ENCODE measurements around the gene PACRG.

DNA sequence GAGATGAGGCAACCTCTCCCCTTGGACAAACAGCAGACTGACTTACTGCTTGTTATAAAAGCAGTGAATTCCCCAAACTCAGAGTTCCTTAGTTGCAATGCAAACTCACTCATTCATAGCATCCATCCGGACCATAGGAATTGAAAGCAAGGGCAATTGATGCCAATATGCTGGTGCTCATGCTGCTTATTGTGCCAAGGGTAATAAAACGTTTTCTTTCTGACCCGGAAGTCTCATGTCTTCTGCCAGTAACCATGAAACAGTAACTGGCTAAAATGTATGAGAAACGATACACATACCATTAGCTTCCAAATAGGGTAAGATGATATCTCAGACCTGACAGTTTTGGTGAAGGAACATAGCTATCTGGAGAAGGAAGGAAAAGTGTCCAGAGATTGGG is 18.3 kb upstream of the PACRG start:
- TF ChIP-seq BRCA1 (IDR thresholded peaks at IDR 0.05; ENCODE audit: low read depth, low read length): no peak
- no peak for TF ChIP-seq TAF1 (IDR thresholded peaks at IDR 0.05; ENCODE audit: low read depth, low read length)
- TF ChIP-seq POLR2AphosphoS5 (IDR thresholded peaks at IDR 0.05; ENCODE audit: low read depth, low read length): no peak
- TF ChIP-seq CEBPB (IDR thresholded peaks at IDR 0.05; ENCODE audit: low read depth, low read length): no peak
- TF ChIP-seq TCF12 (IDR thresholded peaks at IDR 0.05; ENCODE audit: low read depth, low read length): no peak
- TF ChIP-seq BACH1 (IDR thresholded peaks at IDR 0.05; ENCODE audit: low read length): no peak
- TF ChIP-seq, protein P1, sequence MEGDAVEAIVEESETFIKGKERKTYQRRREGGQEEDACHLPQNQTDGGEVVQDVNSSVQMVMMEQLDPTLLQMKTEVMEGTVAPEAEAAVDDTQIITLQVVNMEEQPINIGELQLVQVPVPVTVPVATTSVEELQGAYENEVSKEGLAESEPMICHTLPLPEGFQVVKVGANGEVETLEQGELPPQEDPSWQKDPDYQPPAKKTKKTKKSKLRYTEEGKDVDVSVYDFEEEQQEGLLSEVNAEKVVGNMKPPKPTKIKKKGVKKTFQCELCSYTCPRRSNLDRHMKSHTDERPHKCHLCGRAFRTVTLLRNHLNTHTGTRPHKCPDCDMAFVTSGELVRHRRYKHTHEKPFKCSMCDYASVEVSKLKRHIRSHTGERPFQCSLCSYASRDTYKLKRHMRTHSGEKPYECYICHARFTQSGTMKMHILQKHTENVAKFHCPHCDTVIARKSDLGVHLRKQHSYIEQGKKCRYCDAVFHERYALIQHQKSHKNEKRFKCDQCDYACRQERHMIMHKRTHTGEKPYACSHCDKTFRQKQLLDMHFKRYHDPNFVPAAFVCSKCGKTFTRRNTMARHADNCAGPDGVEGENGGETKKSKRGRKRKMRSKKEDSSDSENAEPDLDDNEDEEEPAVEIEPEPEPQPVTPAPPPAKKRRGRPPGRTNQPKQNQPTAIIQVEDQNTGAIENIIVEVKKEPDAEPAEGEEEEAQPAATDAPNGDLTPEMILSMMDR (IDR thresholded peaks at IDR 0.05; ENCODE audit: control extremely low read depth in 1 of 3, insufficient read depth in 1 of 3, low read depth in 1 of 3, low read length in 3 of 3): no peak
